ENCODE measurements around the gene ETV1. TPM values are rescaled to one million over a fixed set of nuclear protein-coding genes. Genes with fewer than 3 reads are reported as not detected.

The ETV1 gene
- total and polyA plus RNA-seq, 4 donors, result 1.2 to 4.3 (median 3.6) TPM

DNA sequence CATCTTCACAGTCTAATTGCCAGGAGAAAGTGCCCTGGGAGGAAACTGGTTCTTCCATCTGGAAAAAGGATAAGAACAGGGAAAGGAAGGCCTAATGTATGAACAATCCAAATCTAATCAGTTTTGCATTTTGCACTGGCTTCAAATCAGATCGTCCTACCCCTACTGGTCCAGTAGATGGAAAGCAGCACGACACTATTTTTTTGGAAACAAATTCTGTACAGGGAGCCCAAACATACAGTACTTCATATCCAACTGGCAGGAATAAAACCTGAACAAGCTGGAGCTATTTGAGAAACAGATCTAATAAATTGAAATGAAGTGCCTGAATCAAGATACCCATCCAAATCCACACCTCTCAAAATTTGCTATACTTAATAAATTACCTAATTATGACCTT is 36.5 kb downstream of the ETV1 start:
- Histone ChIP-seq H3K27ac (ENCODE audit: low read depth in 1 of 2, low read length in 2 of 2) (no peak overlapping the region), H3K9ac (ENCODE audit: low read depth in 1 of 2, low read length in 2 of 2) (no peak overlapping the region), H3K9me3 (ENCODE audit: control insufficient read depth in 4 of 4, low read length in 3 of 4) (no peaks in the 10 kb centered on the region), H3K4me3 (ENCODE audit: low read depth in 1 of 3, low read length in 3 of 3) (no peak overlapping the region), H3K27me3 (ENCODE audit: control insufficient read depth in 4 of 4, insufficient read depth in 4 of 4, low read length in 3 of 4) (no peaks in the 10 kb centered on the region), H3K4me1 (ENCODE audit: control insufficient read depth in 4 of 4, insufficient read depth in 4 of 4, low read length in 3 of 4) (peaks cover 0 to 4% (median 0%) of the 10 kb centered on the region in 4 donors), H3K36me3 (ENCODE audit: control insufficient read depth in 4 of 4, insufficient read depth in 3 of 4, low read depth in 1 of 4, low read length in 3 of 4) (no peaks in the 10 kb centered on the region)
- TF ChIP-seq HNF4G (IDR thresholded peaks at IDR 0.05) (no peak), HNF4A (conservative IDR thresholded peaks at IDR 0.05) (no peak), TAF1 (conservative IDR thresholded peaks at IDR 0.05) (no peak), FOXA1 (IDR thresholded peaks at IDR 0.05) (no peak), FOXA2 (IDR thresholded peaks at IDR 0.05) (no peak), EGR1 (IDR thresholded peaks at IDR 0.05; ENCODE audit: low read depth in 2 of 2) (no peak), JUND (IDR thresholded peaks at IDR 0.05) (no peak), RAD21 (IDR thresholded peaks at IDR 0.05) (no peak), NR2F2 (IDR thresholded peaks at IDR 0.05) (no peak), RXRA (IDR thresholded peaks at IDR 0.05) (no peak), YY1 (IDR thresholded peaks at IDR 0.05) (no peak), SP1 (IDR thresholded peaks at IDR 0.05) (no peak), GABPA (IDR thresholded peaks at IDR 0.05 in 1 of 2, conservative IDR thresholded peaks at IDR 0.05 in 1 of 2) (no peak)
- TF ChIP-seq, protein P1, sequence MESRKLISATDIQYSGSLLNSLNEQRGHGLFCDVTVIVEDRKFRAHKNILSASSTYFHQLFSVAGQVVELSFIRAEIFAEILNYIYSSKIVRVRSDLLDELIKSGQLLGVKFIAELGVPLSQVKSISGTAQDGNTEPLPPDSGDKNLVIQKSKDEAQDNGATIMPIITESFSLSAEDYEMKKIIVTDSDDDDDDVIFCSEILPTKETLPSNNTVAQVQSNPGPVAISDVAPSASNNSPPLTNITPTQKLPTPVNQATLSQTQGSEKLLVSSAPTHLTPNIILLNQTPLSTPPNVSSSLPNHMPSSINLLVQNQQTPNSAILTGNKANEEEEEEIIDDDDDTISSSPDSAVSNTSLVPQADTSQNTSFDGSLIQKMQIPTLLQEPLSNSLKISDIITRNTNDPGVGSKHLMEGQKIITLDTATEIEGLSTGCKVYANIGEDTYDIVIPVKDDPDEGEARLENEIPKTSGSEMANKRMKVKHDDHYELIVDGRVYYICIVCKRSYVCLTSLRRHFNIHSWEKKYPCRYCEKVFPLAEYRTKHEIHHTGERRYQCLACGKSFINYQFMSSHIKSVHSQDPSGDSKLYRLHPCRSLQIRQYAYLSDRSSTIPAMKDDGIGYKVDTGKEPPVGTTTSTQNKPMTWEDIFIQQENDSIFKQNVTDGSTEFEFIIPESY (IDR thresholded peaks at IDR 0.05), result no peak
- TF ChIP-seq, protein P2, sequence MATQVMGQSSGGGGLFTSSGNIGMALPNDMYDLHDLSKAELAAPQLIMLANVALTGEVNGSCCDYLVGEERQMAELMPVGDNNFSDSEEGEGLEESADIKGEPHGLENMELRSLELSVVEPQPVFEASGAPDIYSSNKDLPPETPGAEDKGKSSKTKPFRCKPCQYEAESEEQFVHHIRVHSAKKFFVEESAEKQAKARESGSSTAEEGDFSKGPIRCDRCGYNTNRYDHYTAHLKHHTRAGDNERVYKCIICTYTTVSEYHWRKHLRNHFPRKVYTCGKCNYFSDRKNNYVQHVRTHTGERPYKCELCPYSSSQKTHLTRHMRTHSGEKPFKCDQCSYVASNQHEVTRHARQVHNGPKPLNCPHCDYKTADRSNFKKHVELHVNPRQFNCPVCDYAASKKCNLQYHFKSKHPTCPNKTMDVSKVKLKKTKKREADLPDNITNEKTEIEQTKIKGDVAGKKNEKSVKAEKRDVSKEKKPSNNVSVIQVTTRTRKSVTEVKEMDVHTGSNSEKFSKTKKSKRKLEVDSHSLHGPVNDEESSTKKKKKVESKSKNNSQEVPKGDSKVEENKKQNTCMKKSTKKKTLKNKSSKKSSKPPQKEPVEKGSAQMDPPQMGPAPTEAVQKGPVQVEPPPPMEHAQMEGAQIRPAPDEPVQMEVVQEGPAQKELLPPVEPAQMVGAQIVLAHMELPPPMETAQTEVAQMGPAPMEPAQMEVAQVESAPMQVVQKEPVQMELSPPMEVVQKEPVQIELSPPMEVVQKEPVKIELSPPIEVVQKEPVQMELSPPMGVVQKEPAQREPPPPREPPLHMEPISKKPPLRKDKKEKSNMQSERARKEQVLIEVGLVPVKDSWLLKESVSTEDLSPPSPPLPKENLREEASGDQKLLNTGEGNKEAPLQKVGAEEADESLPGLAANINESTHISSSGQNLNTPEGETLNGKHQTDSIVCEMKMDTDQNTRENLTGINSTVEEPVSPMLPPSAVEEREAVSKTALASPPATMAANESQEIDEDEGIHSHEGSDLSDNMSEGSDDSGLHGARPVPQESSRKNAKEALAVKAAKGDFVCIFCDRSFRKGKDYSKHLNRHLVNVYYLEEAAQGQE (IDR thresholded peaks at IDR 0.05), result no peak
- no peak for DNase-seq (ENCODE audit: low spot score)
- WGBS, result 87% methylated on average over 2 of the region's 2 CpGs

DNA sequence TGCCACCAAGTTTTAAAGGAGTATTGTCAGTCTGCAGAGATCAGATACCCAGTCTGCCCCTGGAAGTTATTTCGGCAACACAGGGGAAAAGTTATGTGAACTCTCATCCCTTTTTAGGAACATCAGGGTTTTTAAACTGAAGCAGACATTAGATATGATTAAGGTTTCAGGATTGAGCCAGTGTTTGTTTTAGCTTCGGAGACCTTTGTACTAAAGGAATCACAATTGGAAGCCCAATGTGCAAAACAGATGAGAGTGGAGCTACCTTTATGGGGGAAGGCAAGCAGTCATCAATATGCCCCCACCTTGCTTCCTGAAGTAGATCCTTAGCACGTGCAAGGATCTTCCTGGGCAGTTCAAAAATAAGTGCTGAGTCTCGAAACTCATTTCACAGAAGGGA is 39.5 kb downstream of the ETV1 start:
- DNase-seq (ENCODE audit: low spot score), result no peak

DNA sequence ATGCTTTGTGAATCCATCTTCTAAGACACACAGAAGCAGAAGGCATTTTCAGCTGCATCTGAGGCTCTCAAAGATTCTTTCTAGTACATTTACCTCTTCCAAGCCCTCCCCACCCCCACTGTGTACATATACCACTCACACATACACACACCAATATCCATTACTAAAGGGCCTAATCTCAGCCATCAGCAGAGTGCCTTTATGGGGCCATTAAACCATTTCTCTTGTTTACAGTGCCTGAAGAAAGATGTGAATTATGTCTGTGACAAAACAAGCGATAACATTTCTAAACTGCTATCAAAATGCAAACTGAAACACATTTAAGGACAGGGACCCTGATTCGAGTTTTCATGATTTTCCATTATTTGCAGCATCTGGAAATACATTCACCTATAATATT is 40.0 kb downstream of the ETV1 start:
- H3K9me3 ChIP-seq (ENCODE audit: control insufficient read depth in 4 of 4, low read length in 3 of 4), result no peaks in the 10 kb centered on the region
- DNase-seq (ENCODE audit: low spot score), result no peak
- 77% methylated on average over 2 of the region's 2 CpGs for WGBS
- peaks cover 0 to 4% (median 0%) of the 10 kb centered on the region in 4 donors for H3K4me1 ChIP-seq (ENCODE audit: control insufficient read depth in 4 of 4, insufficient read depth in 4 of 4, low read length in 3 of 4)
- H3K9ac ChIP-seq (ENCODE audit: low read depth in 1 of 2, low read length in 2 of 2), result no peak overlapping the region
- no peak for TF ChIP-seq NR2F2 (IDR thresholded peaks at IDR 0.05)
- TF ChIP-seq, protein P2 (IDR thresholded peaks at IDR 0.05), result no peak
- TF ChIP-seq, protein P3, sequence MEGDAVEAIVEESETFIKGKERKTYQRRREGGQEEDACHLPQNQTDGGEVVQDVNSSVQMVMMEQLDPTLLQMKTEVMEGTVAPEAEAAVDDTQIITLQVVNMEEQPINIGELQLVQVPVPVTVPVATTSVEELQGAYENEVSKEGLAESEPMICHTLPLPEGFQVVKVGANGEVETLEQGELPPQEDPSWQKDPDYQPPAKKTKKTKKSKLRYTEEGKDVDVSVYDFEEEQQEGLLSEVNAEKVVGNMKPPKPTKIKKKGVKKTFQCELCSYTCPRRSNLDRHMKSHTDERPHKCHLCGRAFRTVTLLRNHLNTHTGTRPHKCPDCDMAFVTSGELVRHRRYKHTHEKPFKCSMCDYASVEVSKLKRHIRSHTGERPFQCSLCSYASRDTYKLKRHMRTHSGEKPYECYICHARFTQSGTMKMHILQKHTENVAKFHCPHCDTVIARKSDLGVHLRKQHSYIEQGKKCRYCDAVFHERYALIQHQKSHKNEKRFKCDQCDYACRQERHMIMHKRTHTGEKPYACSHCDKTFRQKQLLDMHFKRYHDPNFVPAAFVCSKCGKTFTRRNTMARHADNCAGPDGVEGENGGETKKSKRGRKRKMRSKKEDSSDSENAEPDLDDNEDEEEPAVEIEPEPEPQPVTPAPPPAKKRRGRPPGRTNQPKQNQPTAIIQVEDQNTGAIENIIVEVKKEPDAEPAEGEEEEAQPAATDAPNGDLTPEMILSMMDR (IDR thresholded peaks at IDR 0.05; ENCODE audit: low read depth, low read length, missing input control), result no peak
- no peak for TF ChIP-seq EGR1 (IDR thresholded peaks at IDR 0.05; ENCODE audit: low read depth in 2 of 2)
- no peak overlapping the region for H3K27ac ChIP-seq (ENCODE audit: low read depth in 1 of 2, low read length in 2 of 2)
- no peaks in the 10 kb centered on the region for H3K36me3 ChIP-seq (ENCODE audit: control insufficient read depth in 4 of 4, insufficient read depth in 3 of 4, low read depth in 1 of 4, low read length in 3 of 4)
- no peaks in the 10 kb centered on the region for H3K27me3 ChIP-seq (ENCODE audit: control insufficient read depth in 4 of 4, insufficient read depth in 4 of 4, low read length in 3 of 4)
- H3K4me3 ChIP-seq (ENCODE audit: low read depth in 1 of 3, low read length in 3 of 3), result no peak overlapping the region

More for the DNA sequence above, 39.5 kb downstream of the ETV1 start:
- Histone ChIP-seq H3K4me1 (ENCODE audit: control insufficient read depth in 4 of 4, insufficient read depth in 4 of 4, low read length in 3 of 4) (peaks cover 0 to 4% (median 0%) of the 10 kb centered on the region in 4 donors), H3K27me3 (ENCODE audit: control insufficient read depth in 4 of 4, insufficient read depth in 4 of 4, low read length in 3 of 4) (no peaks in the 10 kb centered on the region), H3K27ac (ENCODE audit: low read depth in 1 of 2, low read length in 2 of 2) (no peak overlapping the region), H3K4me3 (ENCODE audit: low read depth in 1 of 3, low read length in 3 of 3) (no peak overlapping the region), H3K9ac (ENCODE audit: low read depth in 1 of 2, low read length in 2 of 2) (no peak overlapping the region), H3K9me3 (ENCODE audit: control insufficient read depth in 4 of 4, low read length in 3 of 4) (no peaks in the 10 kb centered on the region), H3K36me3 (ENCODE audit: control insufficient read depth in 4 of 4, insufficient read depth in 3 of 4, low read depth in 1 of 4, low read length in 3 of 4) (no peaks in the 10 kb centered on the region)
- peak; percentile 17 to 37 for TF ChIP-seq HNF4A (conservative IDR thresholded peaks at IDR 0.05)
- TF ChIP-seq YY1 (IDR thresholded peaks at IDR 0.05), result no peak
- WGBS, result 53% methylated on average over 4 of the region's 4 CpGs

Measured in liver (tissue), 9 donors.